UCSD-AML1 (cell line): ENCODE results near the gene VWA2.

Experiments used
- DNase-seq: peaks from one replicate; lab custom pipeline; 2025; ENCODE audit not compliant: unreplicated experiment; lab: John Stamatoyannopoulos, UW

VWA2 gene

GRCh38 chr10:114239117-114239993, at the start of gene VWA2:
VWA2 (plus strand) TSS chr10:114239254; CDS start chr10:114248714, 9,460 bp downstream.
- no peak for DNase-seq

- no peak for DNase-seq
Observed at GRCh38 chr10:114189700-114190099, 49.4 kb upstream of the VWA2 start.

GRCh38 chr10:114195079-114195478, 44.0 kb upstream of the VWA2 start:
- DNase-seq, result no peak

GRCh38 chr10:114199239-114199638, 39.8 kb upstream of the VWA2 start:
- no peak for DNase-seq

- no peak for DNase-seq
Observed at GRCh38 chr10:114202812-114203211, 36.2 kb upstream of the VWA2 start.

- no peak for DNase-seq
Observed at GRCh38 chr10:114206902-114207301, 32.2 kb upstream of the VWA2 start.

GRCh38 chr10:114207349-114207748, 31.7 kb upstream of the VWA2 start:
- no peak for DNase-seq

- DNase-seq, result no peak
Observed at GRCh38 chr10:114208351-114208750, 30.7 kb upstream of the VWA2 start.

- no peak for DNase-seq
Observed at GRCh38 chr10:114212153-114212552, 26.9 kb upstream of the VWA2 start.

- no peak for DNase-seq
Observed at GRCh38 chr10:114215033-114215432, 24.0 kb upstream of the VWA2 start.

GRCh38 chr10:114220281-114220680, 18.8 kb upstream of the VWA2 start:
- no peak for DNase-seq

GRCh38 chr10:114221235-114221634, 17.8 kb upstream of the VWA2 start:
- no peak for DNase-seq

GRCh38 chr10:114223066-114223465, 16.0 kb upstream of the VWA2 start:
- no peak for DNase-seq

- DNase-seq, result no peak
Observed at GRCh38 chr10:114228156-114228555, 10.9 kb upstream of the VWA2 start.

- no peak for DNase-seq
Observed at GRCh38 chr10:114232561-114233176, 6.4 kb upstream of the VWA2 start.

GRCh38 chr10:114233482-114233881, 5.6 kb upstream of the VWA2 start:
- no peak for DNase-seq

- DNase-seq, result no peak
Observed at GRCh38 chr10:114234132-114234531, 4.9 kb upstream of the VWA2 start.

GRCh38 chr10:114239994-114240345, 916 bp downstream of the VWA2 start:
- no peak for DNase-seq

GRCh38 chr10:114242235-114242634, 3.2 kb downstream of the VWA2 start:
- no peak for DNase-seq

- no peak for DNase-seq
Observed at GRCh38 chr10:114243661-114244060, 4.6 kb downstream of the VWA2 start.

- no peak for DNase-seq
Observed at GRCh38 chr10:114244126-114244525, 5.1 kb downstream of the VWA2 start.

- DNase-seq, result no peak
Observed at GRCh38 chr10:114245121-114245791, 6.2 kb downstream of the VWA2 start.
